Large intestine (tissue), 3 donors: ENCODE data around the gene CYTH4. TPM values are rescaled to one million over a fixed set of nuclear protein-coding genes. Genes with fewer than 3 reads are reported as not detected.

Source experiments
- DNase-seq, 2 donors: peaks; one replicate each; pipeline versions ENCODE4 v3.0.0 to v3.0.0-alpha.2; 2013
- H3K27ac ChIP-seq: one replicate; pipeline ENCODE4 v1.5.1; 2013; ENCODE audit warnings: low read length
- H3K27me3 ChIP-seq: 2 replicates; pipeline ENCODE4 v1.6.1; 2013; ENCODE audit warnings: low read length; ENCODE audit not compliant: control insufficient read depth, insufficient read depth
- H3K36me3 ChIP-seq: 2 replicates; pipeline ENCODE4 v1.6.1; 2013; ENCODE audit warnings: low read length; ENCODE audit not compliant: control insufficient read depth, insufficient read depth
- H3K4me1 ChIP-seq: one replicate; pipeline ENCODE4 v1.6.1; 2013; ENCODE audit warnings: low read length; ENCODE audit not compliant: control insufficient read depth, insufficient read depth
- H3K4me3 ChIP-seq: one replicate; pipeline ENCODE4 v1.5.1; 2013; ENCODE audit warnings: low read length
- H3K9me3 ChIP-seq: one replicate; pipeline ENCODE4 v1.6.1; 2013; ENCODE audit warnings: mild to moderate bottlenecking, low read depth, low read length, moderate library complexity; ENCODE audit not compliant: control insufficient read depth
- WGBS: methylation state at CpG from one replicate; pipeline ENCODE4 v1.1.5; 2013; ENCODE audit warnings: low lambda C conversion rate; ENCODE audit not compliant: insufficient coverage; 5-methylcytosine and 5-hydroxymethylcytosine counted together
- polyA plus RNA-seq: library from polyadenylated mRNA; unstranded; fragments of 120-200 nt; gene quantifications from one replicate; pipeline ENCODE4 v1.2.1, GENCODE V29; 2013

Gene CYTH4
- polyA plus RNA-seq, 1 donor, result 4.3 TPM

DNA sequence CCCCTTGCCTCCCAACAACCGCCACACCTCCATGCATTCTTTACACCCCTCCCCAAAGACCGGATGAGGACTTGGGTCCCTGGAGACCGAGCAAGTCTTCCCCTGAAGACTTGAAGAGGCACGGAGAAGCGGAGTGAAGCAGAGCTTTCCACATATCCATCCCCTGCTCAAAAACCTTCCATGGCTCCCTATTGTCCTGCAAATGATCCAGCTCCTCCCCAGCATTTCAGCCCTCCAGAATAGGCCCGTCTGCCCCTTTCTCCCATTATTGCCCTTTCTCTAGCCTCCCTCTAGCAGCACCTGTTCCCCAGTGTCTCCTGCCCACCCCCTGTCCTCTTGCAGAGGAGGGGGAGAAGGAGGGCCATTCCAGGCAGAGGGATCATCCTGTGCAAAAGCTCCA, 59.8 kb downstream of the CYTH4 start:
- peaks cover 27% of the 10 kb centered on the region for H3K4me1 ChIP-seq
- no peak overlapping the region for H3K27ac ChIP-seq
- no peaks in the 10 kb centered on the region for H3K9me3 ChIP-seq
- DNase-seq, result no peak
- H3K4me3 ChIP-seq, result no peak overlapping the region
- WGBS, result no CpG with 5 or more reads among the region's 6 CpGs
- peaks cover 3% of the 10 kb centered on the region for H3K27me3 ChIP-seq
- H3K36me3 ChIP-seq, result no peaks in the 10 kb centered on the region

DNA sequence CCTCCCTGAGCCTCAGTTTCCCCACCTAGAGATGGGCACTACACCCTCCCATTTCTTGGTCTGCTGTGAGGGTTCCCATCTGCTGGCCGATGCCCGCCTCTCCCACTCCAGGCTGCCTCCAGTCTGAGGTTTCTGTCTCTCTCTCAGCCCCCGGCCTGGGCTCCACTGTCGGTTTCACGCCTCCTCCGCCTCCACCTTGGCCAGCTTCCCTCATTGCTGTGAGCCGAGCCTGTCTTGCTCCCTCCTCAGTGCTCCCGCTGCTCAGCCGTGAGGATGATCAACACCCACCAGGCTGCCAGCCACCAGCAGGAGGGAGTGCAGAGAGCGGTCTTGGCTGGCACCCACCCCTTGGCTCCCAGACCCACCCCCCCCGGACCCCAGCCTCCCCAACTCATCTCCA, 61.0 kb downstream of the CYTH4 start:
- no peak for DNase-seq
- peaks cover 21% of the 10 kb centered on the region for H3K4me1 ChIP-seq

DNA sequence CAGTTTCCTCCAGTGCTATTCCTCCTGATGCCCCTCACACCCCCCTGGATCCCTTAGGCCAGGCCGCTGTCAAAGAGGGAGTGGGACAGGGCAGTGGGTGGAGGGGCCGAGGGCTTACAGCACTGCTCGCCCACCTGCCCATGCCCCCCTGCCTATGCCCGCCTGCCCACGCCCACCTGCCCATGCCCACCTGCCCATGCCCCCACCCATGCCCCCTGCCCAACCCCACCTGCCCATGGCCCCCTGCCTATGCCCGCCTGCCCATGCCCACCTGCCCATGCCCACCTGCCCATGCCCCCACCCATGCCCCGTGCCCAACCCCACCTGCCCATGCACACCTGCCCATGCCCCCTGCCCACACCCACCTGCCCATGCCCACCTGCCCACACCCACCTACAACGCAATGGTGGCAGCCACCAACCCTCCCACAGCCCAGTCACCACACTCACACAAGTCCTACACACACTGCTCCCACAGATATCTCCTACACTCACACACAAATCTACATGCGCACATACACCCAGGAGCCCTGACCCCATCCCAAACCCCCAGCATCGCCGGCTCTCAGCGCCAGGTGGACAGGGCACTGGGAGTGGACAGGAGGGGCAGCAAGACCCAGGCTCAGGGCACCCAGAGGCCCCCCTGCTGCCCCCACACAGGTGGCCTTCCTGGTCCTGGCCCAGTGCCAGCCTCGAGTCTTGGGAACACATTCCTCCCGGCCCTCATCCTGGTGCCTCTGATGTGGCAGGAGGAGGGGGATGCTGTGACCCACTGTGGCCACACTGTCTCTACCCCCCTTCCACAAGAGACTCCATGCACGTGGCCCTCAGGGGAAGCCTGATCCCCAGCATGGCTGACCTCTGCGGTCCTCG, 61.8 kb downstream of the CYTH4 start:
- no peak for DNase-seq
- WGBS, result no CpG with 5 or more reads among the region's 17 CpGs
- Histone ChIP-seq H3K36me3 (no peaks in the 10 kb centered on the region), H3K4me1 (peaks cover 14% of the 10 kb centered on the region), H3K4me3 (no peak overlapping the region), H3K9me3 (no peaks in the 10 kb centered on the region), H3K27ac (no peak overlapping the region), H3K27me3 (peaks cover 3% of the 10 kb centered on the region)

More for the DNA sequence above, 61.0 kb downstream of the CYTH4 start:
- H3K36me3 ChIP-seq, result no peaks in the 10 kb centered on the region
- no CpG with 5 or more reads among the region's 11 CpGs for WGBS
- H3K27me3 ChIP-seq, result peaks cover 3% of the 10 kb centered on the region
- H3K4me3 ChIP-seq, result no peak overlapping the region
- H3K9me3 ChIP-seq, result no peaks in the 10 kb centered on the region
- H3K27ac ChIP-seq, result no peak overlapping the region

DNA sequence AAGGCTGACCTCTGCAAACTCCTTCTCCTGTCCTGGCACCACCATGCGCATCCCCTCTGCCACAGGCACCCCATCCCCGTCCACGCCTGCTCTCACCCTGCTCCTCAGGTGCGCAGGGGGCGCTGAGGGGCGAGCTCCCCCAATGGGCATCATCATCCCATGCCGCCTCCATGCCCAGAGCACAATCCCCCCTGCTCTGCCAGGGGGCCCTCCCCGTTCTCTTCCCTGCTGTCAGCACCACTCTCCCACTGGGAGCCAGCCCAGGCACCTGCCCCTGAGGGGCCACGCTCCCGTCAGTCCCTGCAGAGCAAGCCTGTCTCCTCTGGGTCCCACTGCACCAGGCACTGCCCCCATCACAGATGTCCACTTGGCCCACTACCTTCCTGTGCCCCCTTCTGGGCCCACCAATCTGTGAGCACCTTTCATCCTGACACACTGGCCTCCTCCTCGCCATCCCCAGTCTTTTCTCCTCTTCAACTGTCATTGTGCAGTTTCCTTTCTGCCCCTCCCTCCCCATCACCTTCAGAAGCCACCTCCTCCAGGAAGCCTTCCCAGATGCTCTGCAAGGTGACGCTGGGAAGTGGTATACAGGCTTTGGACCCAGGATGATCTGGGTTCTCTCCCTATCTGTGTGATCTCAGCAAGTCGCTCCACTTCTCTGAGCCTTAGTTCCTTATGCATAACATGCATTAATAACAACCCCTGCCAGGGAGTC, 62.6 kb downstream of the CYTH4 start:
- 80% methylated on average over 1 of the region's 13 CpGs for WGBS
- H3K4me3 ChIP-seq, result no peak overlapping the region
- DNase-seq, result no peak
- H3K4me1 ChIP-seq, result peaks cover 12% of the 10 kb centered on the region
- H3K36me3 ChIP-seq, result no peaks in the 10 kb centered on the region
- H3K9me3 ChIP-seq, result no peaks in the 10 kb centered on the region
- H3K27me3 ChIP-seq, result peaks cover 3% of the 10 kb centered on the region
- H3K27ac ChIP-seq, result no peak overlapping the region

DNA sequence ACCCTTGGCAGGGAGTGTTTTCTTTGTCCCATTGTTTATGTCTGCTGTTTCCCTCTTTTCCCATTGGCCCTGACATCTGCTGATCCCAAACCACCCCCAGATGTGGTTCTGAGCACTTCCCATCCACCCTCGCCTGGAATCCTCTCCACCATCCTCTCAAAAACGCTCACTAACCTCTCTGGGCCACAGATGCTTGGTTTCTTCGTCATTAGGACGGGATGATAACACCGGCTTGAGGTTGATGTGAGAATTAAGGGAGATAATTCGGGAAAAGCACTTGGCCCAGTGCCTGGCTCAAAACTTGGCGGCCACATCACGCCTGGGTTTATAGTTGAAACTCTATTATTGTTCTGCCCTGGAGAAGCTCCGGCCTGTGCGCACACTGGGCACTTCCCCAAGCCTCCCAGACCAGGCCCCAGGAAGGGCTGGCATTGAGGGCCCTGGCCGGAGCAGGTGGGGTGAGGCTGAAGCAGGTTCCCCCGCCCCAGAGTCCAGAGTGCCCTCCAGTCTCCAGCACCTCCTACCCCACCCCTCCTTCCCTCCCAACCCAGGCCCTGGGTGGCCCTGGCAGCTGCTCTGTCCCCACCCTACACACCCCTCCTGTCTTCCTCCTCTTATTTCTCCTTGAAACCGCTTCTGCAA, 63.7 kb downstream of the CYTH4 start:
- DNase-seq, result peak in 1 of 2 donors; percentile 50
- Histone ChIP-seq H3K4me3 (no peak overlapping the region), H3K4me1 (peaks cover 7% of the 10 kb centered on the region), H3K36me3 (no peaks in the 10 kb centered on the region), H3K27ac (no peak overlapping the region), H3K9me3 (no peaks in the 10 kb centered on the region), H3K27me3 (peaks cover 3% of the 10 kb centered on the region)
- no CpG with 5 or more reads among the region's 13 CpGs for WGBS

DNA sequence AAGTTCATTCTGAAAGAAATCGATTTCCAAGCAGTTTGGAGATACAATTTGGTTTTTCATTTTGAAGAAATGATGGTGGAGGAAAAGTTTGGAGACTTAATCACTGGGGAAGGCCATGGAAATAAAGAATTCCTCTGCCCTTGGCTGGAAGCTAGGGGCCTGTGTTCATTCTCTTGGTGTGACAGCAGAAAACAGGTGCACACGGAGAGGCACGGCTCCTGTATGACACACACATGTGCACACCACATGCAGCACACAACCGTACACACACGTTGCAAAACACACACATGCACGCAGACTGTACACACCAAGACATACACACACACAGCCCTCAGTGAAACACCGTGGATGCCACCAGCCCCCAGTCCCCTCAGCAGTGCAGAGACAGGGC, 64.2 kb downstream of the CYTH4 start:
- no peak overlapping the region for H3K27ac ChIP-seq
- H3K27me3 ChIP-seq, result no peaks in the 10 kb centered on the region
- 67% methylated on average over 1 of the region's 7 CpGs for WGBS
- H3K4me1 ChIP-seq, result peaks cover 7% of the 10 kb centered on the region
- no peak for DNase-seq
- no peaks in the 10 kb centered on the region for H3K9me3 ChIP-seq
- no peaks in the 10 kb centered on the region for H3K36me3 ChIP-seq
- H3K4me3 ChIP-seq, result no peak overlapping the region

DNA sequence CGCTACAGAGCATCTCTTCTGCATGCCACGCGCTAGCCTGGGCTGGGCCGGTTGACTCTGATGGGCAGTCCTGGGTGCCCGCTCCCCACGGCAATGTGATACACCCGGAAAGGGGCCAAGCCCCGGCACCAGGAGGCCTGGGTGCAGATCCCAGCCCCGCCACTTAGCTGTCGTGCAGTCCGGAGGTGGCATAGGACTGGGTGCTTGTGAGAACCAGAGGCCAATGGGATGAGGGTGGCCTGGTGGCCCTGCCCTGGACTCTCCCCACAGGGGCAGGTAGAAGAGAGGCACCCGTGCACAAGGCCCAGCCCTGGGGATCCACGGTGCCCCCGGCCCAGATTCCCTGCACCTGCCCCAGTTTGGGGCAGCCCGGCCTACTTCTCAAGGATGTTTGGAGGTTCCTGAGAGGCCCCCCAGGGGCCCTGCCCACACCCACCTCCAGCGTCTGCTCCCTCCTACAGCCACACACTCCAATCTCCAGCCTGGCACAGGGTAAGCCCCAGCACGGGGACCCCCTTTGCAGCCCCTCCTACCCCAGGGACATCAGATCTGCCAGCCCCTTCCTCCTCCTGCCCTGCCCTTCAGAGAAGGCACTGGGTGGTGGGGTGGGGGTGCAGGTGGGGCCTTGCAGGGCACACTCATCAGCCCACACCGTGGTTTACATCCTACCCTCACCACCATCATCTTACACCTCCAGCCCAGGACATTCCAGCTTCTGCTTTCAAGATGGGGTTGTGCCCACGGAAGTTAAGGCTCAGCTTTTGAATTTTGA, 66.9 kb downstream of the CYTH4 start:
- WGBS, result no CpG with 5 or more reads among the region's 19 CpGs
- Histone ChIP-seq H3K27me3 (no peaks in the 10 kb centered on the region), H3K9me3 (no peaks in the 10 kb centered on the region), H3K4me1 (peaks cover 7% of the 10 kb centered on the region), H3K27ac (no peak overlapping the region), H3K36me3 (no peaks in the 10 kb centered on the region), H3K4me3 (no peak overlapping the region)
- DNase-seq, result no peak

DNA sequence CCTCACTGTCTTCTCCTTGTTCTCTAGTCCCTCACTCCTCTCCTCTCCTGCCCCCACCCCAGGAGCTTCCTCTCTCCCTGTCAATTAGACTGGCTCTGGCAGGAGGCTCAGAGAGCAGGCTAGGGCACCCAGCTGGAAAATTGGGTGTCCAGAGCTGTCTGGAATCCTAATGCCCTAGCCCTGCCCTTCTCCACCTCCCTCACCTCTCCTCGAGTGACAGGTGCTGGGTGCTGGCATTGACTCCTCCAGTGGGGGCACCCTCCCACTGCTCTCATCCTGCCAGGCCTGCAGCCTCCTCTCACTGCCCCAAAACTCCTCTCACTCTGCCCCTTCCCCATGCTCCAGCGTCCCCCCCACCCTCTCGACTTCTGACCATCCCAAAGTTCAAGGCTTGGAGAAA, 68.9 kb downstream of the CYTH4 start:
- H3K9me3 ChIP-seq, result no peaks in the 10 kb centered on the region
- H3K27ac ChIP-seq, result no peak overlapping the region
- no CpG with 5 or more reads among the region's 3 CpGs for WGBS
- DNase-seq, result no peak
- no peaks in the 10 kb centered on the region for H3K36me3 ChIP-seq
- peaks cover 4% of the 10 kb centered on the region for H3K4me1 ChIP-seq
- H3K27me3 ChIP-seq, result no peaks in the 10 kb centered on the region
- H3K4me3 ChIP-seq, result no peak overlapping the region

DNA sequence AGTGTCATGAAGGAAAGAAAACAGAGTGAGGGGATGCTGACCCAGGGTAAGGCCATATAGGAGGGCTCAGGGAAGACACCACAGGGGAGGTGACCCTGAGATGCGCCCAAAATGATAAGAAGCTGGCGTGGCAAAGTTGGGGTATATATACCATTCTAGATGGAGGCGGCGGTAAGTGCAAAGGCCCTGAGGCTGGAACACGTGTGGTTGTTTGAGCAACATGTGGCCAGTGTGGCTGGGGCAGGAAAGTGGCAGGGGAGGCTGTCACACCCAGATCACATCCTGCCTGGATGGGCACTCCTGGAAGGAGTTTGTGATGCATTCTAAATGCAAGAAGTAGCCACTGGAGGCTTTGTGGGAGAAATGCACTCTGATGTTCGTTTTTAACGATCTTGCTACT, 70.2 kb downstream of the CYTH4 start:
- Histone ChIP-seq H3K9me3 (no peaks in the 10 kb centered on the region), H3K27me3 (no peaks in the 10 kb centered on the region), H3K27ac (no peak overlapping the region), H3K36me3 (no peaks in the 10 kb centered on the region), H3K4me1 (no peaks in the 10 kb centered on the region), H3K4me3 (no peak overlapping the region)
- no CpG with 5 or more reads among the region's 7 CpGs for WGBS
- DNase-seq, result no peak

DNA sequence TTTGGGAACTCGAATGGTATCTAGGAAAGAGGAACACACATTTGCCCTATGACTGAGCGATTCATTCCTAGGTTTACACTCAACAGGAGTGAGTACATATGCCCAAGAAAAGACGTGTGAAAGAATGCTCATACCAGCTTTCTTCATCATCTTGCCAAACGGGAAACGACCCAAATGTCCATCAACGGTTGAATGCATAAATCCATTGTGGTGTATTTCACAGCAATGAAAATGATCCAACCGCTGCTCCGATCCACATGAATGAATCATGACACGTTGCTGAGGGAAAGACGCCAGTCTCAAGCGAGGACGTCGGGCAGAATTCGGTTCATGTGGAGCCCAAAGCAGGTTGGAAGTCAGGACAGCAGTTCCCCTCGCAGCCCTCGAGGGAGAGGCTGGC, 71.5 kb downstream of the CYTH4 start:
- no peaks in the 10 kb centered on the region for H3K36me3 ChIP-seq
- no peak for DNase-seq
- H3K4me3 ChIP-seq, result no peak overlapping the region
- WGBS, result no CpG with 5 or more reads among the region's 16 CpGs
- H3K27ac ChIP-seq, result no peak overlapping the region
- H3K4me1 ChIP-seq, result no peaks in the 10 kb centered on the region
- H3K9me3 ChIP-seq, result no peaks in the 10 kb centered on the region
- H3K27me3 ChIP-seq, result no peaks in the 10 kb centered on the region
